HT-29 (cell line): ENCODE results near the gene FMR1NB. TPM values are rescaled to one million over a fixed set of nuclear protein-coding genes. Genes with fewer than 3 reads are reported as not detected.

Experiments used
- DNase-seq: peaks from one replicate; pipeline ENCODE4 v3.0.0-alpha.2; 2015; ENCODE audit warnings: low spot score
- total RNA-seq: library from RNA; depleted of rRNA; stranded (reverse); fragments of >200 nt; shearing (Covaris generic); gene quantifications from 2 replicates; pipeline ENCODE4 v1.2.3, GENCODE V29; 2014; rRNA removed

Gene FMR1NB
- total RNA-seq, result not detected in 2 replicates

- DNase-seq, result no peak
These were observed at the start of gene FMR1NB for GRCh38 chrX:147981038-147981752. Gene FMR1NB, plus strand, starts transcription at chrX:147981337. Its CDS starts 66 bp downstream, at chrX:147981403.

GRCh38 chrX:147933815-147934214 is 47.3 kb upstream of the FMR1NB start:
- no peak for DNase-seq

- DNase-seq, result no peak
These were observed 45.9 kb upstream of the FMR1NB start for GRCh38 chrX:147935156-147935758.

GRCh38 chrX:147945286-147945685 is 35.9 kb upstream of the FMR1NB start:
- DNase-seq, result no peak

GRCh38 chrX:147948531-147948930 is 32.6 kb upstream of the FMR1NB start:
- no peak for DNase-seq

- DNase-seq, result no peak
These were observed 30.8 kb upstream of the FMR1NB start for GRCh38 chrX:147950352-147950751.

GRCh38 chrX:147953976-147954375 is 27.2 kb upstream of the FMR1NB start:
- DNase-seq, result no peak

GRCh38 chrX:147957291-147957690 is 23.8 kb upstream of the FMR1NB start:
- DNase-seq, result no peak

GRCh38 chrX:147958291-147958690 is 22.8 kb upstream of the FMR1NB start:
- no peak for DNase-seq

GRCh38 chrX:147960722-147961121 is 20.4 kb upstream of the FMR1NB start:
- DNase-seq, result no peak

- no peak for DNase-seq
These were observed 18.7 kb upstream of the FMR1NB start for GRCh38 chrX:147962476-147962875.

GRCh38 chrX:147978931-147979330 is 2.2 kb upstream of the FMR1NB start:
- no peak for DNase-seq

GRCh38 chrX:148020329-148020728 is 39.2 kb downstream of the FMR1NB start:
- no peak for DNase-seq

GRCh38 chrX:148024425-148025148 is 43.5 kb downstream of the FMR1NB start:
- DNase-seq, result no peak

- no peak for DNase-seq
These were observed 54.2 kb downstream of the FMR1NB start for GRCh38 chrX:148035380-148035779.

GRCh38 chrX:148037020-148037419 is 55.9 kb downstream of the FMR1NB start:
- no peak for DNase-seq

- DNase-seq, result no peak
These were observed 62.2 kb downstream of the FMR1NB start for GRCh38 chrX:148043271-148043855.

GRCh38 chrX:148047200-148047599 is 66.1 kb downstream of the FMR1NB start:
- DNase-seq, result no peak

GRCh38 chrX:148049441-148049840 is 68.3 kb downstream of the FMR1NB start:
- peak; percentile 76 for DNase-seq

- no peak for DNase-seq
These were observed 70.8 kb downstream of the FMR1NB start for GRCh38 chrX:148051973-148052372.

GRCh38 chrX:148067285-148067684 is 86.1 kb downstream of the FMR1NB start:
- no peak for DNase-seq
